DOHH2 (cell line): ENCODE results near the gene RIMBP2.

ENCODE experiments used
- CTCF ChIP-seq: fragments of 200-600 bp; sonication (generic); IDR thresholded peaks from one replicate; pipeline ENCODE4 v1.5.1; 2014; ENCODE audit warnings: antibody characterized with exemption, mild to moderate bottlenecking, low read depth, low read length; ENCODE audit not compliant: poor library complexity, severe bottlenecking
- EZH2phosphoT487 ChIP-seq: fragments of 200-600 bp; sonication (generic); IDR thresholded peaks from 2 replicates; pipeline ENCODE4 v1.6.1; 2017; ENCODE audit warnings: borderline replicate concordance, mild to moderate bottlenecking, antibody characterized with exemption, low read length, moderate library complexity, mixed read lengths

GRCh38 chr12:130465046-130465445 lies 251.1 kb downstream of the RIMBP2 start:
- TF ChIP-seq CTCF (no peak), EZH2phosphoT487 (no peak)
